Measurements from ENCODE around the gene GTF3C6.
"Not testable (repeated sequence)": the region's sequence is repeated elsewhere in the genome, so short reads cannot be mapped to it uniquely, and the experiment has no call there.

Gene GTF3C6

GRCh38 chr6:110980227-110980626, 21.7 kb downstream of the GTF3C6 start:
- no peak for DNase-seq

- no peak for DNase-seq
These were observed 22.1 kb downstream of the GTF3C6 start for GRCh38 chr6:110980648-110981047.

- DNase-seq = peak; percentile 29
These were observed 22.7 kb downstream of the GTF3C6 start for GRCh38 chr6:110981202-110981600.

- DNase-seq = no peak
These were observed 32.5 kb downstream of the GTF3C6 start for GRCh38 chr6:110990840-110991576.

- DNase-seq = no peak
These were observed 38.2 kb downstream of the GTF3C6 start for GRCh38 chr6:110996691-110997090.

GRCh38 chr6:110999634-111000270, 41.2 kb downstream of the GTF3C6 start:
- DNase-seq = peak; percentile 63

- DNase-seq = no peak
These were observed 43.8 kb downstream of the GTF3C6 start for GRCh38 chr6:111002350-111002749.

- DNase-seq = peak; percentile 74
These were observed 53.0 kb downstream of the GTF3C6 start for GRCh38 chr6:111011360-111012142.

- DNase-seq = no peak
These were observed 53.6 kb downstream of the GTF3C6 start for GRCh38 chr6:111012143-111012452.

- not testable (repeated sequence) for DNase-seq
These were observed 54.0 kb downstream of the GTF3C6 start for GRCh38 chr6:111012520-111012919.

- no peak for DNase-seq
These were observed 54.8 kb downstream of the GTF3C6 start for GRCh38 chr6:111013144-111013915.

- no peak for DNase-seq
These were observed 57.1 kb downstream of the GTF3C6 start for GRCh38 chr6:111015389-111016124.

GRCh38 chr6:111017241-111017640, 58.7 kb downstream of the GTF3C6 start:
- not testable (repeated sequence) for DNase-seq

Data from OCI-M1 (cell line).